MM.1S (cell line): ENCODE measurements around the gene FASLG.

Source experiments
- CTCF ChIP-seq: fragments of 300-600 bp; sonication (generic); IDR thresholded peaks from 2 replicates; pipeline ENCODE4 v1.5.1; 2016; ENCODE audit warnings: antibody characterized with exemption, low read length, mixed read lengths
- EZH2 ChIP-seq: fragments of 300-600 bp; sonication (generic); optimal IDR thresholded peaks from 2 replicates; pipeline ENCODE3; 2017; ENCODE audit warnings: low read depth, mild to moderate bottlenecking, antibody characterized with exemption, low read length, mixed read lengths
- EZH2phosphoT487 ChIP-seq: fragments of 300-600 bp; sonication (generic); IDR thresholded peaks from 2 replicates; pipeline ENCODE4 v1.6.1; 2018; ENCODE audit warnings: antibody characterized with exemption, low read length

GRCh38 chr1:172638885-172639831, 19.7 kb upstream of the FASLG start:
- no peak for TF ChIP-seq EZH2
- TF ChIP-seq CTCF: no peak
- TF ChIP-seq EZH2phosphoT487: no peak
